Stomach (tissue), 4 donors: Measurements from ENCODE around the gene ACTN1.
A peak's percentile ranks its signal among the peaks of the same experiment; 100 is the strongest.

ENCODE experiments used
- CTCF ChIP-seq, 7 experiments: fragments of 450-650 bp in 4 of 7; fragments of 200-600 bp in 3 of 7; sonication (generic) in 3 of 7; IDR thresholded peaks; one replicate each; pipeline ENCODE4 v1.5.1; 2016 to 2019; ENCODE audit warnings: antibody characterized with exemption in 7 of 7, control low read depth in 2 of 7, mild to moderate bottlenecking in 1 of 7
- EP300 ChIP-seq: sonication (generic); formaldehyde crosslinking; IDR thresholded peaks from one replicate; pipeline ENCODE4 v1.6.1; 2017; ENCODE audit warnings: antibody characterized with exemption
- POLR2A ChIP-seq, 4 donors: fragments of 450-650 bp; IDR thresholded peaks; one replicate each; pipeline ENCODE4 v1.6.1; 2016; ENCODE audit warnings: antibody characterized with exemption in 4 of 4, control low read depth in 2 of 4, mild to moderate bottlenecking in 1 of 4, moderate library complexity in 1 of 4
- POLR2AphosphoS5 ChIP-seq, 3 donors: sonication (generic); formaldehyde crosslinking; IDR thresholded peaks; one replicate each; pipeline ENCODE4 v1.6.1; 2016; ENCODE audit warnings: antibody characterized with exemption in 3 of 3

- TF ChIP-seq POLR2AphosphoS5 (IDR thresholded peaks at IDR 0.05) (peak in 1 of 3 donors; percentile 29), POLR2A (IDR thresholded peaks at IDR 0.05) (no peak), CTCF (IDR thresholded peaks at IDR 0.05) (peak in 5 of 7 experiments; percentile 66 to 90 (median 84)), EP300 (no peak)
Observed at GRCh38 chr14:68843471-68844209, 135.5 kb downstream of the ACTN1 start.
